ENCODE measurements around the gene PAPPA2. TPM values are rescaled to one million over a fixed set of nuclear protein-coding genes. Genes with fewer than 3 reads are reported as not detected.

Gene PAPPA2
- total and polyA plus RNA-seq, 10 of the 15 experiments (the other 5 are each of a cell fraction or from before 2014, with no cell fraction given) = under 0.01 to 0.06 (median 0.03) TPM; not detected in 7

- no peak for TF ChIP-seq CBX3 (IDR thresholded peaks at IDR 0.05; ENCODE audit: borderline replicate concordance, low read depth)
- TF ChIP-seq SIX5 (IDR thresholded peaks at IDR 0.05; ENCODE audit: low read depth, low read length, severe bottlenecking) = no peak
- no peak for TF ChIP-seq SREBF1 (IDR thresholded peaks at IDR 0.05; ENCODE audit: low read length)
- no peak for TF ChIP-seq SPI1 (IDR thresholded peaks at IDR 0.05; ENCODE audit: borderline replicate concordance, insufficient read depth, low read depth, low read length)
- no peak for TF ChIP-seq SMAD5 (IDR thresholded peaks at IDR 0.05; ENCODE audit: low read depth)
- no peak for TF ChIP-seq ESRRA (IDR thresholded peaks at IDR 0.05; ENCODE audit: low read length)
- TF ChIP-seq POU2F2 (IDR thresholded peaks at IDR 0.05; ENCODE audit: borderline replicate concordance, low read depth, low read length) = no peak
- TF ChIP-seq, protein P1, sequence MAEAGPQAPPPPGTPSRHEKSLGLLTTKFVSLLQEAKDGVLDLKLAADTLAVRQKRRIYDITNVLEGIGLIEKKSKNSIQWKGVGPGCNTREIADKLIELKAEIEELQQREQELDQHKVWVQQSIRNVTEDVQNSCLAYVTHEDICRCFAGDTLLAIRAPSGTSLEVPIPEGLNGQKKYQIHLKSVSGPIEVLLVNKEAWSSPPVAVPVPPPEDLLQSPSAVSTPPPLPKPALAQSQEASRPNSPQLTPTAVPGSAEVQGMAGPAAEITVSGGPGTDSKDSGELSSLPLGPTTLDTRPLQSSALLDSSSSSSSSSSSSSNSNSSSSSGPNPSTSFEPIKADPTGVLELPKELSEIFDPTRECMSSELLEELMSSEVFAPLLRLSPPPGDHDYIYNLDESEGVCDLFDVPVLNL (IDR thresholded peaks at IDR 0.05; ENCODE audit: low read depth, low read length) = no peak
- TF ChIP-seq CHD2 (IDR thresholded peaks at IDR 0.05; ENCODE audit: borderline replicate concordance, low read depth, low read length) = no peak
- TF ChIP-seq, protein P2, sequence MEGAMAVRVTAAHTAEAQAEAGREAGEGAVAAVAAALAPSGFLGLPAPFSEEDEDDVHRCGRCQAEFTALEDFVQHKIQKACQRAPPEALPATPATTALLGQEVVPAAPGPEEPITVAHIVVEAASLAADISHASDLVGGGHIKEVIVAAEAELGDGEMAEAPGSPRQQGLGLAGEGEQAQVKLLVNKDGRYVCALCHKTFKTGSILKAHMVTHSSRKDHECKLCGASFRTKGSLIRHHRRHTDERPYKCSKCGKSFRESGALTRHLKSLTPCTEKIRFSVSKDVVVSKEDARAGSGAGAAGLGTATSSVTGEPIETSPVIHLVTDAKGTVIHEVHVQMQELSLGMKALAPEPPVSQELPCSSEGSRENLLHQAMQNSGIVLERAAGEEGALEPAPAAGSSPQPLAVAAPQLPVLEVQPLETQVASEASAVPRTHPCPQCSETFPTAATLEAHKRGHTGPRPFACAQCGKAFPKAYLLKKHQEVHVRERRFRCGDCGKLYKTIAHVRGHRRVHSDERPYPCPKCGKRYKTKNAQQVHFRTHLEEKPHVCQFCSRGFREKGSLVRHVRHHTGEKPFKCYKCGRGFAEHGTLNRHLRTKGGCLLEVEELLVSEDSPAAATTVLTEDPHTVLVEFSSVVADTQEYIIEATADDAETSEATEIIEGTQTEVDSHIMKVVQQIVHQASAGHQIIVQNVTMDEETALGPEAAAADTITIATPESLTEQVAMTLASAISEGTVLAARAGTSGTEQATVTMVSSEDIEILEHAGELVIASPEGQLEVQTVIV (IDR thresholded peaks at IDR 0.05; ENCODE audit: borderline replicate concordance, partially characterized antibody) = no peak
- TF ChIP-seq PRDM15 (CRISPR knock-in tag; IDR thresholded peaks at IDR 0.05) = no peak
- no peak for TF ChIP-seq SP1 (IDR thresholded peaks at IDR 0.05; ENCODE audit: low read depth, low read length)
- TF ChIP-seq, protein P3, sequence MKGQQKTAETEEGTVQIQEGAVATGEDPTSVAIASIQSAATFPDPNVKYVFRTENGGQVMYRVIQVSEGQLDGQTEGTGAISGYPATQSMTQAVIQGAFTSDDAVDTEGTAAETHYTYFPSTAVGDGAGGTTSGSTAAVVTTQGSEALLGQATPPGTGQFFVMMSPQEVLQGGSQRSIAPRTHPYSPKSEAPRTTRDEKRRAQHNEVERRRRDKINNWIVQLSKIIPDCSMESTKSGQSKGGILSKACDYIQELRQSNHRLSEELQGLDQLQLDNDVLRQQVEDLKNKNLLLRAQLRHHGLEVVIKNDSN (IDR thresholded peaks at IDR 0.05; ENCODE audit: borderline replicate concordance, extremely low read length, insufficient read depth, low read depth, low read length) = no peak
- TF ChIP-seq RELA (IDR thresholded peaks at IDR 0.05; ENCODE audit: borderline replicate concordance, partially characterized antibody) = no peak
- TF ChIP-seq, protein P4, sequence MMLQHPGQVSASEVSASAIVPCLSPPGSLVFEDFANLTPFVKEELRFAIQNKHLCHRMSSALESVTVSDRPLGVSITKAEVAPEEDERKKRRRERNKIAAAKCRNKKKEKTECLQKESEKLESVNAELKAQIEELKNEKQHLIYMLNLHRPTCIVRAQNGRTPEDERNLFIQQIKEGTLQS (IDR thresholded peaks at IDR 0.05; ENCODE audit: borderline replicate concordance, extremely low read depth, low read depth, low read length) = no peak
- no peak for TF ChIP-seq BRCA1 (IDR thresholded peaks at IDR 0.05; ENCODE audit: low read depth, low read length)
Observed at GRCh38 chr1:176853503-176853902, 390.5 kb downstream of the PAPPA2 start (continued).
